ENCODE data around the gene TNFAIP8. TPM values are rescaled to one million over a fixed set of nuclear protein-coding genes. Genes with fewer than 3 reads are reported as not detected.

Gene TNFAIP8
- total and polyA plus RNA-seq, 9 of the 15 experiments (the other 6 are each of a cell fraction or from before 2014, with no cell fraction given), result 29.9 to 52.2 (median 44.8) TPM

DNA sequence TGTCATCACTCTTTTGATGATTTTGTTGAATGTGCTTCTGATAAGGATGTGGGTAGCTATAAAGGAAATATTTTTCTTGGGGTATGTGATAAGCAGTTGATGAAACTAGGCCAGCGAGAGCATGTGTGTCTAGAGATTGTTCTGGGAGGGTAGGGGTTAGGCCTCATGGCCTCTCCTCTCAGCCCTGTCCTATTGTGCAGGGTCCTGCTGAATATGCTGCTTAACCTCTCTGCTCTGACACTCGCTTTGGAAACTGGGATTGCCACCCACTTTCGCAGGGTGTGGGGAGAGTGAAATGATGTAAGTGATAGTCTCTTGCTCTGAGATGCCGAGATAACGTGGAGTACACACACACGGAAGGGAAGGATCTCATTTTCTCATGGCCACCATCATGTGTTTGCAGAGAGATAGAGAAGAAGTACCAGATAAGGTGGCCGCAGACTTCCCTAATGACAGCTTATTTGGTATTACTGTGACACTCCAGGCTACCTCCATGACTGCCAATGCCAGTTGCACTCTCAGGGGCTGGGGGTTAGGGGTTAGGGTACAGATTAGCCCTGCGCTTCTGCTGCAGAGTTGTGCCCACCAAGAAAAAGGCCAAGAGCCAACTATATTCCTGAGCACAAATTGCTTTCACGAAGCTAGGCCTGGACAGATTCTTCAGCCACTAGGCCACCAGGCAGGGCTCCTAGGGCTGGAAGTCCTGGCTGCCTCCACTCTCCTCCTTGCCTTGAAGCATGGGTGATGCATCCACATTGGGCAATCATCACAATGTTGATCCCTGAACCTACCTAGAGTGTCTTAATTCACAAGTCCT is 25.2 kb upstream of the TNFAIP8 start (continued):
- TF ChIP-seq ZNF407 (IDR thresholded peaks at IDR 0.05; ENCODE audit: low read depth) (no peak), RB1 (IDR thresholded peaks at IDR 0.05; ENCODE audit: low read depth) (peak; percentile 56; the same call in 1 of the 2 replicates), SAFB (IDR thresholded peaks at IDR 0.05; ENCODE audit: borderline replicate concordance, low read depth, low read length) (no peak), CBX3 (IDR thresholded peaks at IDR 0.05; ENCODE audit: borderline replicate concordance in 1 of 2, low read length in 2 of 2) (no peak; a peak in 1 of 3 replicates), ZC3H4 (CRISPR knock-in tag; IDR thresholded peaks at IDR 0.05; ENCODE audit: borderline replicate concordance) (no peak), GABPB1 (CRISPR knock-in tag; IDR thresholded peaks at IDR 0.05) (peak; percentile 78), ZNF766 (CRISPR knock-in tag; conservative IDR thresholded peaks at IDR 0.05) (peak; percentile 92), SMARCA4 (IDR thresholded peaks at IDR 0.05) (peak; percentile 99), YY1 (IDR thresholded peaks at IDR 0.05; ENCODE audit: borderline replicate concordance in 1 of 3, control insufficient read depth in 1 of 3, extremely low read depth in 1 of 3, insufficient read depth in 3 of 3, insufficient read length in 1 of 3, insufficient replicate concordance in 2 of 3, low read depth in 1 of 3, low read length in 2 of 3) (peak; percentile 15 to 76 (median 20)), ZNF311 (CRISPR knock-in tag; IDR thresholded peaks at IDR 0.05) (peak; percentile 94), NEUROD1 (IDR thresholded peaks at IDR 0.05; ENCODE audit: borderline replicate concordance, low read depth, low read length, partially characterized antibody) (peak; percentile 89)
